ENCODE data around the gene ANKS1B. TPM values are rescaled to one million over a fixed set of nuclear protein-coding genes. Genes with fewer than 3 reads are reported as not detected.

ANKS1B gene
- total RNA-seq, 1 experiment from 2014 or later = 18.8 TPM

GRCh38 chr12:99309812-99310211 lies 674.9 kb downstream of the ANKS1B start:
- H3K9me3 Mint-ChIP-seq (ENCODE audit: unreplicated experiment) = no peaks in the 10 kb centered on the region
- intact Hi-C loops (cut with micrococcal nuclease) = no loop called here

DNA sequence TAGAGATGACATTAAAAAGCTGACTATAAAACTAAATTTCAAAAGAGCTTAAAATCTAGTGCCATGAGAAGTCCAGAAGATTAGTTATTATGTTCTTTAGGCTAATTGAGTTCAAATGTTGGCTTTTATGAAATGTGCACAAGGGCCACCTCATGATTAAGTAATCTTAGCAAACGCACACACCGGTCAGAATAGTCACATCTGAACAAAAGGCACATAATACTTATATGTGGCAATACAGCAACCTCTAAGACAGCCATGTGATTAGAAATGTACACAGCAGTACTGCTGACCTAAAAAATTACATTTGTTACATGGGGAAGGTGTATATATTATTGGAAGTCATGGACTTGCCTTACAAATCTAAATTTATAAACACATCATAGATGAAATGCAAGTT lies 681.9 kb downstream of the ANKS1B start:
- no peak for DNase-seq (ENCODE audit: unreplicated experiment)
- Mint-ChIP-seq H3K27ac (ENCODE audit: low read depth, unreplicated experiment) (no peak overlapping the region), H3K4me3 (ENCODE audit: unreplicated experiment) (no peak overlapping the region), H3K36me3 (ENCODE audit: insufficient read depth, unreplicated experiment) (no peaks in the 10 kb centered on the region), H3K4me1 (ENCODE audit: insufficient read depth, unreplicated experiment) (no peaks in the 10 kb centered on the region), H3K9me3 (ENCODE audit: unreplicated experiment) (no peaks in the 10 kb centered on the region), H3K27me3 (ENCODE audit: insufficient read depth, unreplicated experiment) (no peaks in the 10 kb centered on the region)
- TF ChIP-seq, protein P1, sequence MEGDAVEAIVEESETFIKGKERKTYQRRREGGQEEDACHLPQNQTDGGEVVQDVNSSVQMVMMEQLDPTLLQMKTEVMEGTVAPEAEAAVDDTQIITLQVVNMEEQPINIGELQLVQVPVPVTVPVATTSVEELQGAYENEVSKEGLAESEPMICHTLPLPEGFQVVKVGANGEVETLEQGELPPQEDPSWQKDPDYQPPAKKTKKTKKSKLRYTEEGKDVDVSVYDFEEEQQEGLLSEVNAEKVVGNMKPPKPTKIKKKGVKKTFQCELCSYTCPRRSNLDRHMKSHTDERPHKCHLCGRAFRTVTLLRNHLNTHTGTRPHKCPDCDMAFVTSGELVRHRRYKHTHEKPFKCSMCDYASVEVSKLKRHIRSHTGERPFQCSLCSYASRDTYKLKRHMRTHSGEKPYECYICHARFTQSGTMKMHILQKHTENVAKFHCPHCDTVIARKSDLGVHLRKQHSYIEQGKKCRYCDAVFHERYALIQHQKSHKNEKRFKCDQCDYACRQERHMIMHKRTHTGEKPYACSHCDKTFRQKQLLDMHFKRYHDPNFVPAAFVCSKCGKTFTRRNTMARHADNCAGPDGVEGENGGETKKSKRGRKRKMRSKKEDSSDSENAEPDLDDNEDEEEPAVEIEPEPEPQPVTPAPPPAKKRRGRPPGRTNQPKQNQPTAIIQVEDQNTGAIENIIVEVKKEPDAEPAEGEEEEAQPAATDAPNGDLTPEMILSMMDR (IDR thresholded peaks at IDR 0.05; ENCODE audit: unreplicated experiment) = no peak
- no TSS peak for BruUV-seq (replicated peaks)
- intact Hi-C loops (cut with micrococcal nuclease) = no loop called here
- POLR2A ChIA-PET = no interaction called here
- CTCF ChIA-PET = no interaction called here

More at GRCh38 chr12:99309812-99310211, 674.9 kb downstream of the ANKS1B start:
- TF ChIP-seq, protein P1 (IDR thresholded peaks at IDR 0.05; ENCODE audit: unreplicated experiment) = no peak
- Mint-ChIP-seq H3K27ac (ENCODE audit: low read depth, unreplicated experiment) (no peak overlapping the region), H3K4me3 (ENCODE audit: unreplicated experiment) (no peak overlapping the region), H3K27me3 (ENCODE audit: insufficient read depth, unreplicated experiment) (no peaks in the 10 kb centered on the region), H3K4me1 (ENCODE audit: insufficient read depth, unreplicated experiment) (no peaks in the 10 kb centered on the region), H3K36me3 (ENCODE audit: insufficient read depth, unreplicated experiment) (no peaks in the 10 kb centered on the region)
- BruUV-seq (replicated peaks) = no TSS peak
- DNase-seq (ENCODE audit: unreplicated experiment) = no peak
- ChIA-PET CTCF (interaction anchor here (0.8 kb wide), 1 partner anchor 250 kb away, joined by 3 read pairs; no protein-coding TSS in a partner anchor), POLR2A (no interaction called here)

DNA sequence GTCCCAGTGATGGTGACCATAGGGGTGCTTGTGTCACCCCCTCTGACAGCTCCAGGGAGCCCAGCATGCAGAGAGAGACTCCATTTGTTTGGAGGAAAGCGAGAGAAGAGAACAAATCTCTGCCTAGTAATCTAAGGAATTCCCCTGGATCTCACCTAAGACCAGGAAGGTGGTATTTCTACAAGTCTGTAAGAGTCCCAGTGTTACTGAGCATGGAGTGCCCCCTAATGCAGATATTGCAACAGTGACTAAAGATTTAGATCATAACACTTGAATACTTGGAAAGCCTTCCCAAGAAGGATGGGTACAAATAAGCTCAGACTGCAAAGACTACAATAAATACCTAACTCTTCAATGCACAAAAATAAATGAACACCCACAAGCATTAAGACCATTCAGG lies 697.6 kb downstream of the ANKS1B start:
- TF ChIP-seq, protein P1 (IDR thresholded peaks at IDR 0.05; ENCODE audit: unreplicated experiment) = no peak
- no TSS peak for BruUV-seq (replicated peaks)
- Mint-ChIP-seq H3K27ac (ENCODE audit: low read depth, unreplicated experiment) (no peak overlapping the region), H3K27me3 (ENCODE audit: insufficient read depth, unreplicated experiment) (no peaks in the 10 kb centered on the region), H3K4me3 (ENCODE audit: unreplicated experiment) (no peak overlapping the region), H3K36me3 (ENCODE audit: insufficient read depth, unreplicated experiment) (peaks cover 7% of the 10 kb centered on the region), H3K4me1 (ENCODE audit: insufficient read depth, unreplicated experiment) (no peaks in the 10 kb centered on the region), H3K9me3 (ENCODE audit: unreplicated experiment) (peaks cover 18% of the 10 kb centered on the region)
- no peak for DNase-seq (ENCODE audit: unreplicated experiment)
- intact Hi-C loops (cut with micrococcal nuclease) = no loop called here
- POLR2A ChIA-PET = no interaction called here
- CTCF ChIA-PET = no interaction called here

GRCh38 chr12:99284161-99284560 lies 700.6 kb downstream of the ANKS1B start:
- ChIA-PET CTCF (no interaction called here), POLR2A (no interaction called here)
- H3K36me3 Mint-ChIP-seq (ENCODE audit: insufficient read depth, unreplicated experiment) = no peaks in the 10 kb centered on the region
- no peak overlapping the region for H3K4me3 Mint-ChIP-seq (ENCODE audit: unreplicated experiment)
- no peak for DNase-seq (ENCODE audit: unreplicated experiment)
- no peaks in the 10 kb centered on the region for H3K27me3 Mint-ChIP-seq (ENCODE audit: insufficient read depth, unreplicated experiment)
- TF ChIP-seq, protein P1 (IDR thresholded peaks at IDR 0.05; ENCODE audit: unreplicated experiment) = no peak
- intact Hi-C loops (cut with micrococcal nuclease) = no loop called here
- H3K9me3 Mint-ChIP-seq (ENCODE audit: unreplicated experiment) = no peaks in the 10 kb centered on the region
- no peak overlapping the region for H3K27ac Mint-ChIP-seq (ENCODE audit: low read depth, unreplicated experiment)
- no peaks in the 10 kb centered on the region for H3K4me1 Mint-ChIP-seq (ENCODE audit: insufficient read depth, unreplicated experiment)
- BruUV-seq (replicated peaks) = no TSS peak

Measured in MCF 10A (cell line).